CD4-positive, alpha-beta T cell treated with Interleukin-17A for 4 hours (primary cell): ENCODE data around the gene ECM2.

Source experiments
- DNase-seq: peaks from one replicate; pipeline ENCODE4 v3.0.0-alpha.2; 2020; ENCODE audit warnings: mixed read lengths

Gene ECM2

GRCh38 chr9:92527291-92527828, 8.4 kb downstream of the ECM2 start:
- DNase-seq, result no peak

- DNase-seq, result no peak
Observed at GRCh38 chr9:92525306-92525705, 10.5 kb downstream of the ECM2 start.

- no peak for DNase-seq
Observed at GRCh38 chr9:92524881-92525280, 10.9 kb downstream of the ECM2 start.

- no peak for DNase-seq
Observed at GRCh38 chr9:92522983-92523970, 12.5 kb downstream of the ECM2 start.

GRCh38 chr9:92520837-92521236, 15.0 kb downstream of the ECM2 start:
- DNase-seq, result no peak

GRCh38 chr9:92518199-92518598, 17.6 kb downstream of the ECM2 start:
- DNase-seq, result no peak

- DNase-seq, result no peak
Observed at GRCh38 chr9:92517046-92517445, 18.7 kb downstream of the ECM2 start.

- DNase-seq, result no peak
Observed at GRCh38 chr9:92516521-92516920, 19.3 kb downstream of the ECM2 start.

GRCh38 chr9:92514635-92515034, 21.2 kb downstream of the ECM2 start:
- no peak for DNase-seq

- DNase-seq, result no peak
Observed at GRCh38 chr9:92513349-92513748, 22.4 kb downstream of the ECM2 start.

GRCh38 chr9:92512622-92513021, 23.2 kb downstream of the ECM2 start:
- DNase-seq, result no peak

- DNase-seq, result no peak
Observed at GRCh38 chr9:92510747-92511146, 25.0 kb downstream of the ECM2 start.

- no peak for DNase-seq
Observed at GRCh38 chr9:92509050-92509449, 26.7 kb downstream of the ECM2 start.

- no peak for DNase-seq
Observed at GRCh38 chr9:92508018-92508820, 27.6 kb downstream of the ECM2 start.

- no peak for DNase-seq
Observed at GRCh38 chr9:92507496-92507895, 28.3 kb downstream of the ECM2 start.

GRCh38 chr9:92507005-92507404, 28.8 kb downstream of the ECM2 start:
- DNase-seq, result no peak

GRCh38 chr9:92506184-92506857, 29.5 kb downstream of the ECM2 start:
- no peak for DNase-seq

- no peak for DNase-seq
Observed at GRCh38 chr9:92504881-92505280, 30.9 kb downstream of the ECM2 start.

GRCh38 chr9:92503156-92503555, 32.6 kb downstream of the ECM2 start:
- DNase-seq, result no peak

GRCh38 chr9:92501671-92502393, 34.0 kb downstream of the ECM2 start:
- DNase-seq, result no peak

- no peak for DNase-seq
Observed at GRCh38 chr9:92500725-92501124, 35.1 kb downstream of the ECM2 start.

GRCh38 chr9:92499701-92500100, 36.1 kb downstream of the ECM2 start:
- no peak for DNase-seq
